ENCODE results near the gene ARMC10. TPM values are rescaled to one million over a fixed set of nuclear protein-coding genes. Genes with fewer than 3 reads are reported as not detected.
"Not testable (repeated sequence)": the region's sequence is repeated elsewhere in the genome, so short reads cannot be mapped to it uniquely, and the experiment has no call there.

The ARMC10 gene
- total and polyA plus RNA-seq, 2 donors = 24.6 to 35.3 TPM

GRCh38 chr7:103071000-103071399, 3.9 kb upstream of the ARMC10 start:
- H3K4me1 ChIP-seq (ENCODE audit: control insufficient read depth in 2 of 2, insufficient read depth in 2 of 2, low read length in 2 of 2) = peaks cover 3 to 15% of the 10 kb centered on the region in 2 donors
- H3K27me3 ChIP-seq (ENCODE audit: control insufficient read depth in 2 of 2, insufficient read depth in 1 of 2, low read length in 1 of 2) = no peaks in the 10 kb centered on the region
- H3K9me3 ChIP-seq (ENCODE audit: control insufficient read depth in 2 of 2, insufficient read depth in 1 of 2, low read length in 1 of 2) = no peaks in the 10 kb centered on the region
- DNase-seq (ENCODE audit: low read depth in 6 of 9, low spot score in 9 of 9) = no peak
- H3K36me3 ChIP-seq (ENCODE audit: control insufficient read depth in 2 of 2, insufficient read depth in 2 of 2, low read length in 1 of 2) = no peaks in the 10 kb centered on the region
- no peak overlapping the region for H3K27ac ChIP-seq (ENCODE audit: low read depth in 1 of 2, low read length in 1 of 2)
- H3K4me3 ChIP-seq (ENCODE audit: low read length in 2 of 2) = no peak overlapping the region
- 95% methylated on average over 2 of the region's 2 CpGs for WGBS

GRCh38 chr7:103073989-103074518, 886 bp upstream of the ARMC10 start:
- peak overlapping the region; percentile 73 to 80 for H3K4me3 ChIP-seq (ENCODE audit: low read length in 2 of 2)
- no peaks in the 10 kb centered on the region for H3K9me3 ChIP-seq (ENCODE audit: control insufficient read depth in 2 of 2, insufficient read depth in 1 of 2, low read length in 1 of 2)
- peaks cover 10 to 23% of the 10 kb centered on the region in 2 donors for H3K4me1 ChIP-seq (ENCODE audit: control insufficient read depth in 2 of 2, insufficient read depth in 2 of 2, low read length in 2 of 2)
- no peaks in the 10 kb centered on the region for H3K27me3 ChIP-seq (ENCODE audit: control insufficient read depth in 2 of 2, insufficient read depth in 1 of 2, low read length in 1 of 2)
- DNase-seq (ENCODE audit: low read depth in 6 of 9, low spot score in 9 of 9) = no peak
- H3K36me3 ChIP-seq (ENCODE audit: control insufficient read depth in 2 of 2, insufficient read depth in 2 of 2, low read length in 1 of 2) = no peaks in the 10 kb centered on the region
- WGBS = 31% methylated on average over 6 of the region's 6 CpGs
- H3K27ac ChIP-seq (ENCODE audit: low read depth in 1 of 2, low read length in 1 of 2) = peak overlapping the region; percentile 7 to 11

- 5% methylated on average over 36 of the region's 36 CpGs for WGBS
- peak; percentile 29 to 83 (median 60) for DNase-seq (ENCODE audit: low read depth in 6 of 9, low spot score in 9 of 9)
- no peaks in the 10 kb centered on the region for H3K36me3 ChIP-seq (ENCODE audit: control insufficient read depth in 2 of 2, insufficient read depth in 2 of 2, low read length in 1 of 2)
- H3K9me3 ChIP-seq (ENCODE audit: control insufficient read depth in 2 of 2, insufficient read depth in 1 of 2, low read length in 1 of 2) = no peaks in the 10 kb centered on the region
- H3K27ac ChIP-seq (ENCODE audit: low read depth in 1 of 2, low read length in 1 of 2) = peak overlapping the region; percentile 80 to 91
- no peaks in the 10 kb centered on the region for H3K27me3 ChIP-seq (ENCODE audit: control insufficient read depth in 2 of 2, insufficient read depth in 1 of 2, low read length in 1 of 2)
- peak overlapping the region; percentile 73 to 80 for H3K4me3 ChIP-seq (ENCODE audit: low read length in 2 of 2)
- peaks cover 10 to 23% of the 10 kb centered on the region in 2 donors for H3K4me1 ChIP-seq (ENCODE audit: control insufficient read depth in 2 of 2, insufficient read depth in 2 of 2, low read length in 2 of 2)
These were observed 488 bp downstream of the ARMC10 start for GRCh38 chr7:103075337-103075918.

- Histone ChIP-seq H3K4me1 (ENCODE audit: control insufficient read depth in 2 of 2, insufficient read depth in 2 of 2, low read length in 2 of 2) (peaks cover 10 to 23% of the 10 kb centered on the region in 2 donors), H3K36me3 (ENCODE audit: control insufficient read depth in 2 of 2, insufficient read depth in 2 of 2, low read length in 1 of 2) (no peaks in the 10 kb centered on the region), H3K9me3 (ENCODE audit: control insufficient read depth in 2 of 2, insufficient read depth in 1 of 2, low read length in 1 of 2) (no peaks in the 10 kb centered on the region), H3K27ac (ENCODE audit: low read depth in 1 of 2, low read length in 1 of 2) (no peak overlapping the region), H3K27me3 (ENCODE audit: control insufficient read depth in 2 of 2, insufficient read depth in 1 of 2, low read length in 1 of 2) (no peaks in the 10 kb centered on the region), H3K4me3 (ENCODE audit: low read length in 2 of 2) (no peak overlapping the region)
- peak in 2 of 9 donors; percentile 18 to 24 for DNase-seq (ENCODE audit: low read depth in 6 of 9, low spot score in 9 of 9)
- WGBS = 93% methylated on average over 7 of the region's 7 CpGs
These were observed 1.8 kb downstream of the ARMC10 start for GRCh38 chr7:103076764-103077163.

GRCh38 chr7:103077318-103077717, 2.4 kb downstream of the ARMC10 start:
- WGBS = over 99% methylated on average over 3 of the region's 3 CpGs
- Histone ChIP-seq H3K9me3 (ENCODE audit: control insufficient read depth in 2 of 2, insufficient read depth in 1 of 2, low read length in 1 of 2) (no peaks in the 10 kb centered on the region), H3K27ac (ENCODE audit: low read depth in 1 of 2, low read length in 1 of 2) (no peak overlapping the region), H3K36me3 (ENCODE audit: control insufficient read depth in 2 of 2, insufficient read depth in 2 of 2, low read length in 1 of 2) (no peaks in the 10 kb centered on the region), H3K27me3 (ENCODE audit: control insufficient read depth in 2 of 2, insufficient read depth in 1 of 2, low read length in 1 of 2) (no peaks in the 10 kb centered on the region), H3K4me1 (ENCODE audit: control insufficient read depth in 2 of 2, insufficient read depth in 2 of 2, low read length in 2 of 2) (peaks cover 10 to 23% of the 10 kb centered on the region in 2 donors), H3K4me3 (ENCODE audit: low read length in 2 of 2) (no peak overlapping the region)
- no peak for DNase-seq (ENCODE audit: low read depth in 6 of 9, low spot score in 9 of 9)

GRCh38 chr7:103078226-103078625, 3.3 kb downstream of the ARMC10 start:
- not testable (repeated sequence) for DNase-seq (ENCODE audit: low read depth in 6 of 9, low spot score in 9 of 9); H3K27me3 ChIP-seq (ENCODE audit: control insufficient read depth in 2 of 2, insufficient read depth in 1 of 2, low read length in 1 of 2); H3K27ac ChIP-seq (ENCODE audit: low read depth in 1 of 2, low read length in 1 of 2)

GRCh38 chr7:103079836-103080235, 4.9 kb downstream of the ARMC10 start:
- no peak for DNase-seq (ENCODE audit: low read depth in 6 of 9, low spot score in 9 of 9)
- WGBS = 89% methylated on average over 3 of the region's 3 CpGs

More at GRCh38 chr7:103078226-103078625, 3.3 kb downstream of the ARMC10 start:
- H3K36me3 ChIP-seq (ENCODE audit: control insufficient read depth in 2 of 2, insufficient read depth in 2 of 2, low read length in 1 of 2); H3K4me3 ChIP-seq (ENCODE audit: low read length in 2 of 2); H3K9me3 ChIP-seq (ENCODE audit: control insufficient read depth in 2 of 2, insufficient read depth in 1 of 2, low read length in 1 of 2): not testable (repeated sequence)
- WGBS = 96% methylated on average over 6 of the region's 6 CpGs
- peaks cover 10 to 25% of the 10 kb centered on the region in 2 donors for H3K4me1 ChIP-seq (ENCODE audit: control insufficient read depth in 2 of 2, insufficient read depth in 2 of 2, low read length in 2 of 2)

GRCh38 chr7:103080923-103081322, 6.0 kb downstream of the ARMC10 start:
- 99% methylated on average over 2 of the region's 2 CpGs for WGBS
- H3K27ac ChIP-seq (ENCODE audit: low read depth in 1 of 2, low read length in 1 of 2) = no peak overlapping the region
- no peak for DNase-seq (ENCODE audit: low read depth in 6 of 9, low spot score in 9 of 9)
- H3K4me1 ChIP-seq (ENCODE audit: control insufficient read depth in 2 of 2, insufficient read depth in 2 of 2, low read length in 2 of 2) = peaks cover 8 to 10% of the 10 kb centered on the region in 2 donors
- no peaks in the 10 kb centered on the region for H3K9me3 ChIP-seq (ENCODE audit: control insufficient read depth in 2 of 2, insufficient read depth in 1 of 2, low read length in 1 of 2)
- no peak overlapping the region for H3K4me3 ChIP-seq (ENCODE audit: low read length in 2 of 2)
- no peaks in the 10 kb centered on the region for H3K27me3 ChIP-seq (ENCODE audit: control insufficient read depth in 2 of 2, insufficient read depth in 1 of 2, low read length in 1 of 2)
- H3K36me3 ChIP-seq (ENCODE audit: control insufficient read depth in 2 of 2, insufficient read depth in 2 of 2, low read length in 1 of 2) = peaks cover 0 to 12% of the 10 kb centered on the region in 2 donors

More at GRCh38 chr7:103079836-103080235, 4.9 kb downstream of the ARMC10 start:
- peaks cover 0 to 10% of the 10 kb centered on the region in 2 donors for H3K36me3 ChIP-seq (ENCODE audit: control insufficient read depth in 2 of 2, insufficient read depth in 2 of 2, low read length in 1 of 2)
- no peak overlapping the region for H3K4me3 ChIP-seq (ENCODE audit: low read length in 2 of 2)
- no peak overlapping the region for H3K27ac ChIP-seq (ENCODE audit: low read depth in 1 of 2, low read length in 1 of 2)
- H3K27me3 ChIP-seq (ENCODE audit: control insufficient read depth in 2 of 2, insufficient read depth in 1 of 2, low read length in 1 of 2) = no peaks in the 10 kb centered on the region
- H3K4me1 ChIP-seq (ENCODE audit: control insufficient read depth in 2 of 2, insufficient read depth in 2 of 2, low read length in 2 of 2) = peaks cover 10 to 16% of the 10 kb centered on the region in 2 donors
- H3K9me3 ChIP-seq (ENCODE audit: control insufficient read depth in 2 of 2, insufficient read depth in 1 of 2, low read length in 1 of 2) = no peaks in the 10 kb centered on the region

GRCh38 chr7:103082497-103082896, 7.6 kb downstream of the ARMC10 start:
- Histone ChIP-seq H3K36me3 (ENCODE audit: control insufficient read depth in 2 of 2, insufficient read depth in 2 of 2, low read length in 1 of 2) (peaks cover 0 to 12% of the 10 kb centered on the region in 2 donors), H3K4me1 (ENCODE audit: control insufficient read depth in 2 of 2, insufficient read depth in 2 of 2, low read length in 2 of 2) (peaks cover 0 to 2% of the 10 kb centered on the region in 2 donors), H3K27ac (ENCODE audit: low read depth in 1 of 2, low read length in 1 of 2) (no peak overlapping the region), H3K27me3 (ENCODE audit: control insufficient read depth in 2 of 2, insufficient read depth in 1 of 2, low read length in 1 of 2) (no peaks in the 10 kb centered on the region), H3K4me3 (ENCODE audit: low read length in 2 of 2) (no peak overlapping the region), H3K9me3 (ENCODE audit: control insufficient read depth in 2 of 2, insufficient read depth in 1 of 2, low read length in 1 of 2) (no peaks in the 10 kb centered on the region)
- 97% methylated on average over 1 of the region's 1 CpG for WGBS
- no peak for DNase-seq (ENCODE audit: low read depth in 6 of 9, low spot score in 9 of 9)

Measured in thymus (tissue), 11 donors.